Neural cell (in vitro differentiated cells): ENCODE data around the gene ST6GALNAC5. TPM values are rescaled to one million over a fixed set of nuclear protein-coding genes. Genes with fewer than 3 reads are reported as not detected.

ENCODE experiments used
- H2AFZ ChIP-seq: fragments of 200-600, 300-800 bp; sonication (generic), shearing (Covaris generic); 2 replicates; pipeline ENCODE4 v1.6.0; 2014; ENCODE audit warnings: low read depth, mild to moderate bottlenecking, antibody characterized with exemption, low read length, moderate library complexity
- H3F3A ChIP-seq: fragments of 200-600 bp; shearing (Covaris generic); 2 replicates; pipeline ENCODE4 v1.6.1; 2016; ENCODE audit warnings: mild to moderate bottlenecking, moderate library complexity, mixed read lengths, antibody characterized with exemption, low read length; ENCODE audit not compliant: insufficient read depth, poor library complexity, severe bottlenecking
- H3K27ac ChIP-seq: fragments of 200-600, 300-800 bp; sonication (generic), shearing (Covaris generic); 2 replicates; pipeline ENCODE4 v1.5.1; 2014; ENCODE audit warnings: mild to moderate bottlenecking, low read length, moderate library complexity
- H3K27me3 ChIP-seq: fragments of 300-800, 200-600 bp; sonication (generic), shearing (Covaris generic); 2 replicates; pipeline ENCODE4 v1.6.0; 2014; ENCODE audit warnings: mild to moderate bottlenecking, low read depth, low read length, moderate library complexity; ENCODE audit not compliant: insufficient read depth
- H3K36me3 ChIP-seq: fragments of 300-800, 200-600 bp; sonication (generic), shearing (Covaris generic); 2 replicates; pipeline ENCODE4 v1.5.1; 2014; ENCODE audit warnings: mild to moderate bottlenecking, antibody characterized with exemption, low read length, moderate library complexity; ENCODE audit not compliant: insufficient read depth
- H3K4me2 ChIP-seq: fragments of 300-800, 200-600 bp; sonication (generic), shearing (Covaris generic); 2 replicates; pipeline ENCODE4 v1.6.0; 2014; ENCODE audit warnings: mild to moderate bottlenecking, low read length
- H3K4me3 ChIP-seq: fragments of 300-800, 200-600 bp; sonication (generic), shearing (Covaris generic); 2 replicates; pipeline ENCODE4 v1.5.1; 2014; ENCODE audit warnings: mild to moderate bottlenecking, low read length, moderate library complexity
- H3K79me2 ChIP-seq: fragments of 200-600 bp; shearing (Covaris generic); replicated peaks from 2 replicates; pipeline ENCODE4 v1.6.0; 2014; ENCODE audit warnings: mild to moderate bottlenecking, low read length, moderate library complexity; ENCODE audit not compliant: insufficient read depth
- H3K9ac ChIP-seq: fragments of 300-800, 200-600 bp; sonication (generic), shearing (Covaris generic); 2 replicates; pipeline ENCODE4 v1.6.1; 2016; ENCODE audit warnings: mild to moderate bottlenecking, low read length, mixed read lengths
- H3K9me2 ChIP-seq: fragments of 200-600 bp; shearing (Covaris generic); 2 replicates; pipeline ENCODE4 v1.6.1; 2016; ENCODE audit warnings: mild to moderate bottlenecking, low read length, mixed read lengths; ENCODE audit not compliant: insufficient read depth
- H3K9me3 ChIP-seq: fragments of 200-600, 300-800 bp; sonication (generic), shearing (Covaris generic); 2 replicates; pipeline ENCODE4 v1.6.1; 2016; ENCODE audit warnings: mild to moderate bottlenecking, mixed run types, low read length, moderate library complexity, mixed read lengths
- H4K20me1 ChIP-seq: fragments of 200-600 bp; shearing (Covaris generic); 2 replicates; pipeline ENCODE4 v1.6.1; 2016; ENCODE audit warnings: mild to moderate bottlenecking, mixed run types; ENCODE audit not compliant: insufficient read depth
- EP300 ChIP-seq: fragments of 450-650 bp; conservative IDR thresholded peaks from 2 replicates; pipeline ENCODE4 v1.6.1; 2014; ENCODE audit warnings: antibody characterized with exemption, mild to moderate bottlenecking, moderate library complexity; ENCODE audit not compliant: poor library complexity, severe bottlenecking
- EZH2 ChIP-seq: fragments of 200-600, 300-800 bp; shearing (Covaris generic), sonication (generic); IDR thresholded peaks from 2 replicates; pipeline ENCODE4 v1.6.1; 2014; ENCODE audit warnings: antibody characterized with exemption, low read length, borderline replicate concordance, mild to moderate bottlenecking; ENCODE audit not compliant: insufficient read depth, poor library complexity, severe bottlenecking
- MXI1 ChIP-seq: fragments of 450-650 bp; conservative IDR thresholded peaks from 2 replicates; pipeline ENCODE4 v1.6.1; 2014; ENCODE audit warnings: antibody characterized with exemption, mild to moderate bottlenecking; ENCODE audit not compliant: poor library complexity, severe bottlenecking
- POLR2AphosphoS5 ChIP-seq: IDR thresholded peaks from 2 replicates; pipeline ENCODE4 v1.6.1; 2012
- RAD21 ChIP-seq: fragments of 450-650 bp; conservative IDR thresholded peaks from 2 replicates; pipeline ENCODE4 v1.6.1; 2014; ENCODE audit warnings: antibody characterized with exemption, mild to moderate bottlenecking, moderate library complexity
- REST ChIP-seq: IDR thresholded peaks from 2 replicates; pipeline ENCODE4 v1.6.1; 2012; ENCODE audit warnings: borderline replicate concordance
- SMC3 ChIP-seq: fragments of 450-650 bp; conservative IDR thresholded peaks from 2 replicates; pipeline ENCODE4 v1.6.1; 2014; ENCODE audit warnings: antibody characterized with exemption, mild to moderate bottlenecking, moderate library complexity; ENCODE audit not compliant: poor library complexity
- TAF1 ChIP-seq: IDR thresholded peaks from 2 replicates; pipeline ENCODE4 v1.6.1; 2012; ENCODE audit warnings: low read depth
- polyA plus RNA-seq: library from polyadenylated mRNA; depleted of rRNA; stranded (reverse); fragments of >200 nt; gene quantifications from 2 replicates; pipeline ENCODE4 v1.2.3, GENCODE V29; 2014
- TF ChIP-seq, protein P1 (sequence below): fragments of 450-650 bp; IDR thresholded peaks from 2 replicates; pipeline ENCODE4 v1.5.1; 2014; ENCODE audit warnings: antibody characterized with exemption, mild to moderate bottlenecking, moderate library complexity; ENCODE audit not compliant: poor library complexity, severe bottlenecking

Gene ST6GALNAC5
- polyA plus RNA-seq, 1 donor from 2014 or later: 57.3 TPM

- Histone ChIP-seq H4K20me1 (no peaks in the 10 kb centered on the region), H3F3A (no peaks in the 10 kb centered on the region), H3K4me2 (no peak overlapping the region), H3K9ac (no peak overlapping the region), H3K36me3 (no peaks in the 10 kb centered on the region), H3K79me2 (no peaks in the 10 kb centered on the region), H3K27me3 (no peaks in the 10 kb centered on the region), H2AFZ (no peak overlapping the region), H3K4me3 (no peak overlapping the region), H3K9me2 (no peaks in the 10 kb centered on the region), H3K9me3 (no peaks in the 10 kb centered on the region), H3K27ac (no peak overlapping the region)
- TF ChIP-seq SMC3 (no peak), REST (no peak), EZH2 (no peak), RAD21 (no peak), MXI1 (no peak), TAF1 (no peak), EP300 (no peak), POLR2AphosphoS5 (no peak)
- TF ChIP-seq, protein P1, sequence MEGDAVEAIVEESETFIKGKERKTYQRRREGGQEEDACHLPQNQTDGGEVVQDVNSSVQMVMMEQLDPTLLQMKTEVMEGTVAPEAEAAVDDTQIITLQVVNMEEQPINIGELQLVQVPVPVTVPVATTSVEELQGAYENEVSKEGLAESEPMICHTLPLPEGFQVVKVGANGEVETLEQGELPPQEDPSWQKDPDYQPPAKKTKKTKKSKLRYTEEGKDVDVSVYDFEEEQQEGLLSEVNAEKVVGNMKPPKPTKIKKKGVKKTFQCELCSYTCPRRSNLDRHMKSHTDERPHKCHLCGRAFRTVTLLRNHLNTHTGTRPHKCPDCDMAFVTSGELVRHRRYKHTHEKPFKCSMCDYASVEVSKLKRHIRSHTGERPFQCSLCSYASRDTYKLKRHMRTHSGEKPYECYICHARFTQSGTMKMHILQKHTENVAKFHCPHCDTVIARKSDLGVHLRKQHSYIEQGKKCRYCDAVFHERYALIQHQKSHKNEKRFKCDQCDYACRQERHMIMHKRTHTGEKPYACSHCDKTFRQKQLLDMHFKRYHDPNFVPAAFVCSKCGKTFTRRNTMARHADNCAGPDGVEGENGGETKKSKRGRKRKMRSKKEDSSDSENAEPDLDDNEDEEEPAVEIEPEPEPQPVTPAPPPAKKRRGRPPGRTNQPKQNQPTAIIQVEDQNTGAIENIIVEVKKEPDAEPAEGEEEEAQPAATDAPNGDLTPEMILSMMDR: no peak
Observed at GRCh38 chr1:77103486-77103885, 236.2 kb downstream of the ST6GALNAC5 start.

- no peaks in the 10 kb centered on the region for H3K9me2 ChIP-seq
- H3K4me3 ChIP-seq: no peak overlapping the region
- H3K27ac ChIP-seq: no peak overlapping the region
- H3K9ac ChIP-seq: no peak overlapping the region
- H3F3A ChIP-seq: no peaks in the 10 kb centered on the region
- H3K36me3 ChIP-seq: no peaks in the 10 kb centered on the region
- H3K4me2 ChIP-seq: no peak overlapping the region
- H2AFZ ChIP-seq: no peak overlapping the region
- no peaks in the 10 kb centered on the region for H3K9me3 ChIP-seq
- H4K20me1 ChIP-seq: no peaks in the 10 kb centered on the region
- TF ChIP-seq POLR2AphosphoS5: no peak
- no peak for TF ChIP-seq SMC3
- TF ChIP-seq REST: no peak
- no peak for TF ChIP-seq EP300
- TF ChIP-seq, protein P1: no peak
- TF ChIP-seq RAD21: no peak
- no peak for TF ChIP-seq EZH2
- TF ChIP-seq TAF1: no peak
- H3K27me3 ChIP-seq: no peaks in the 10 kb centered on the region
- no peaks in the 10 kb centered on the region for H3K79me2 ChIP-seq
Observed at GRCh38 chr1:77104672-77105071, 237.4 kb downstream of the ST6GALNAC5 start.
